ENCODE results near the gene PPP2R1A. TPM values are rescaled to one million over a fixed set of nuclear protein-coding genes. Genes with fewer than 3 reads are reported as not detected.
A peak's percentile ranks its signal among the peaks of the same experiment; 100 is the strongest.

PPP2R1A gene
- 194 and 235 TPM in 2 replicates for total RNA-seq (2012; rRNA removed)

DNA sequence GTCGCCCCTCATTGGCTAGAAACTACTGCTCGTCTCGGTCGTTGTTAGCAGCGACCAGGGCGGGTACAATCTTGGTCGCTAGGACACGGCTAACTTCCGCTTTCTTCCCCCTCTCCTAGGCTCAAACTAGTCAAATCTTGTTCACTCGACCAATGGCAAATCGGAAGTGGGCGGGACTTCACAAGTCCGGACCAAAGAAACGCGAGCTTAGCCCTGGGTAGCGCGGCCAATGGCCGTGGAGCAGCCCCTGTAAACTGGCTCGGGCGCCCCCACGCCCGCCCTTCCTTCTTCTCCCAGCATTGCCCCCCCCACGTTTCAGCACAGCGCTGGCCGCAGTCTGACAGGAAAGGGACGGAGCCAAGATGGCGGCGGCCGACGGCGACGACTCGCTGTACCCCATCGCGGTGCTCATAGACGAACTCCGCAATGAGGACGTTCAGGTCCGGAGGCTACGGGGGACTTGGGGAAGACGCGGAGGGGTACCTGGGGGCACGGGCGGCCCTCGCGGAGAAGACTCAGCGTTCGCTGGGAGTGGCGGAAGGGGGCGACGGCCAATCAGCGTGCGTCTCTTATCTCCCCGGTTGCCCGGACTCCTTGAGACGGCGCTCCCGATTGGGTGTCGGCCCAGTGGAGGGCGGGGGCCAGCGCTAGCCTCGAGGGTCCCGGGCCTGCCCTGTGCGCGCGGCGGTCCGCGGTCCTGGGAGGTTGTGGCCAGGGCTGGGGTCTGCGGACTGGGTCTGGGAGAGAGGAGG, at the start of gene PPP2R1A:
Gene PPP2R1A (plus strand): TSS at position 318 of the 752 bp plus-strand sequence. CDS start 45 bp downstream, at position 363.
- peaks cover 19% of the 10 kb centered on the region for H3K4me1 ChIP-seq (ENCODE audit: control insufficient read depth, insufficient read depth, low read length)

DNA sequence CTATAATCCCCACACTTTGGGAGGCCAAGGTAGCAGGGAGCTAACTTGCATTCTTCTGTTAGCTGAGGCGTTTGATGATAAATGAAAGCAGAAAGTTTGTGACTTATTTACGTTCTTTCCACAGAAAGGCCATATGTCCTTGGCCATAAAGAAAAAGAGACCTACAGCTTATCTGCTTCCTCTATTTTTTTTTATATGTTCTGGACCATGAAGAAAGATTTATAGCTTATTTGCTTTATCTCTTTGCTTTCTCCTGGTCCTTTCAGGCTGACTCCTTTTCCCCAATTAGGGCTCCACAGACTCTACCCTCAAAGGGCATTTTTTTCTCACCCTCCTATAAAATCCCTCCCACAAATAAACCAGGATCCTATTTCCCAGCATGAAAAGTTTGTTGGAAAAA, 48.6 kb upstream of the PPP2R1A start:
- H3K4me1 ChIP-seq (ENCODE audit: control insufficient read depth, insufficient read depth, low read length): peaks cover 5% of the 10 kb centered on the region
- H3K4me3 ChIP-seq (ENCODE audit: low read length): no peak overlapping the region
- peaks cover 3% of the 10 kb centered on the region for H3K9me3 ChIP-seq (replicated peaks; ENCODE audit: low read length)
- no peak overlapping the region for H3K4me2 ChIP-seq (ENCODE audit: low read length)
- H3K9ac ChIP-seq (ENCODE audit: low read depth, low read length): no peak overlapping the region
- no peaks in the 10 kb centered on the region for H3K27me3 ChIP-seq (ENCODE audit: control insufficient read depth, insufficient read depth, low read length)
- no peaks in the 10 kb centered on the region for H3K36me3 ChIP-seq (ENCODE audit: insufficient read depth, low read length)

More for the DNA sequence above, at the start of gene PPP2R1A:
- peaks cover 17% of the 10 kb centered on the region for H3K36me3 ChIP-seq (ENCODE audit: insufficient read depth, low read length)
- peak within 1 kb of the TSS; percentile 98 for H3K9ac ChIP-seq (ENCODE audit: low read depth, low read length)
- no peaks in the 10 kb centered on the region for H3K9me3 ChIP-seq (replicated peaks; ENCODE audit: low read length)
- H3K4me3 ChIP-seq (ENCODE audit: low read length): peak within 1 kb of the TSS; percentile 89
- no peaks in the 10 kb centered on the region for H3K27me3 ChIP-seq (ENCODE audit: control insufficient read depth, insufficient read depth, low read length)
- peak within 1 kb of the TSS; percentile 93 for H3K4me2 ChIP-seq (ENCODE audit: low read length)

GRCh38 chr19:52142001-52142595, 47.8 kb upstream of the PPP2R1A start:
- no peaks in the 10 kb centered on the region for H3K27me3 ChIP-seq (ENCODE audit: control insufficient read depth, insufficient read depth, low read length)
- H3K9ac ChIP-seq (ENCODE audit: low read depth, low read length): no peak overlapping the region
- no peaks in the 10 kb centered on the region for H3K36me3 ChIP-seq (ENCODE audit: insufficient read depth, low read length)
- H3K4me2 ChIP-seq (ENCODE audit: low read length): no peak overlapping the region
- H3K9me3 ChIP-seq (replicated peaks; ENCODE audit: low read length): peaks cover 4% of the 10 kb centered on the region
- no peak overlapping the region for H3K4me3 ChIP-seq (ENCODE audit: low read length)
- H3K4me1 ChIP-seq (ENCODE audit: control insufficient read depth, insufficient read depth, low read length): peaks cover 5% of the 10 kb centered on the region

- H3K4me3 ChIP-seq (ENCODE audit: low read length): no peak overlapping the region
- no peaks in the 10 kb centered on the region for H3K27me3 ChIP-seq (ENCODE audit: control insufficient read depth, insufficient read depth, low read length)
- H3K9ac ChIP-seq (ENCODE audit: low read depth, low read length): no peak overlapping the region
- no peak overlapping the region for H3K4me2 ChIP-seq (ENCODE audit: low read length)
- peaks cover 17% of the 10 kb centered on the region for H3K9me3 ChIP-seq (replicated peaks; ENCODE audit: low read length)
- no peaks in the 10 kb centered on the region for H3K4me1 ChIP-seq (ENCODE audit: control insufficient read depth, insufficient read depth, low read length)
- no peaks in the 10 kb centered on the region for H3K36me3 ChIP-seq (ENCODE audit: insufficient read depth, low read length)
These were observed 41.6 kb upstream of the PPP2R1A start for GRCh38 chr19:52148256-52148655.

GRCh38 chr19:52155596-52156359, 34.1 kb upstream of the PPP2R1A start:
- H3K4me2 ChIP-seq (ENCODE audit: low read length): no peak overlapping the region
- no peaks in the 10 kb centered on the region for H3K27me3 ChIP-seq (ENCODE audit: control insufficient read depth, insufficient read depth, low read length)
- no peak overlapping the region for H3K9ac ChIP-seq (ENCODE audit: low read depth, low read length)
- no peaks in the 10 kb centered on the region for H3K4me1 ChIP-seq (ENCODE audit: control insufficient read depth, insufficient read depth, low read length)
- H3K36me3 ChIP-seq (ENCODE audit: insufficient read depth, low read length): peaks cover 28% of the 10 kb centered on the region
- H3K9me3 ChIP-seq (replicated peaks; ENCODE audit: low read length): peaks cover 56% of the 10 kb centered on the region
- no peak overlapping the region for H3K4me3 ChIP-seq (ENCODE audit: low read length)

GRCh38 chr19:52170304-52170703, 19.5 kb upstream of the PPP2R1A start:
- H3K36me3 ChIP-seq (ENCODE audit: insufficient read depth, low read length): peaks cover 17% of the 10 kb centered on the region
- peak overlapping the region; percentile 89 for H3K9ac ChIP-seq (ENCODE audit: low read depth, low read length)
- H3K27me3 ChIP-seq (ENCODE audit: control insufficient read depth, insufficient read depth, low read length): no peaks in the 10 kb centered on the region
- H3K4me2 ChIP-seq (ENCODE audit: low read length): peak overlapping the region; percentile 96
- peaks cover 5% of the 10 kb centered on the region for H3K4me1 ChIP-seq (ENCODE audit: control insufficient read depth, insufficient read depth, low read length)
- no peaks in the 10 kb centered on the region for H3K9me3 ChIP-seq (replicated peaks; ENCODE audit: low read length)
- peak overlapping the region; percentile 100 for H3K4me3 ChIP-seq (ENCODE audit: low read length)

DNA sequence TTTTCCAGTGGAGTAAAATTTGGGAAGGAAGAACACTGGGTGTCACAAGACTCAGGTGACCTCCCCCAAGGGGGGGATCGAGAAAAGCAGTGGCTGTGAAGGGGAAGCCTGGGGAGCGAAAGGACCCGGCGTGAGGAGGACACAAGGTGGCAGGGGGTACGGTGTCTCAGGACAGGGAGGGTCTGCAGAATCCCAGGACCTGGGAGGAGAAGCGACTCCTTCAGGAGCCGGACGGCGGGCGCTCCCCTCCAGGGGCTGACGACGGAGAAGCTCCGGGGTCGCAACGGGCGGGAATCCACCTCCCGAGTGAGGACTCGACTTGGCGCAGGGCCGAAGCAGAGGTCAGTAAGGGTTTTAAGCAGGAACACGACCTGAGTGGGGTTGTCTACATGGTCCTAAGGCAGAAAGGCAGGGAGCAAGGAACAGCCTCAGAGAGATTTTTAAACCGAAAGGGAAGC, 19.0 kb upstream of the PPP2R1A start:
- peaks cover 5% of the 10 kb centered on the region for H3K4me1 ChIP-seq (ENCODE audit: control insufficient read depth, insufficient read depth, low read length)
- peak overlapping the region; percentile 100 for H3K4me3 ChIP-seq (ENCODE audit: low read length)
- no peaks in the 10 kb centered on the region for H3K9me3 ChIP-seq (replicated peaks; ENCODE audit: low read length)
- peak overlapping the region; percentile 96 for H3K4me2 ChIP-seq (ENCODE audit: low read length)
- H3K36me3 ChIP-seq (ENCODE audit: insufficient read depth, low read length): peaks cover 13% of the 10 kb centered on the region
- no peaks in the 10 kb centered on the region for H3K27me3 ChIP-seq (ENCODE audit: control insufficient read depth, insufficient read depth, low read length)
- H3K9ac ChIP-seq (ENCODE audit: low read depth, low read length): peak overlapping the region; percentile 89

- H3K36me3 ChIP-seq (ENCODE audit: insufficient read depth, low read length): peaks cover 13% of the 10 kb centered on the region
- peak within 1 kb of the TSS; percentile 96 for H3K4me2 ChIP-seq (ENCODE audit: low read length)
- H3K9me3 ChIP-seq (replicated peaks; ENCODE audit: low read length): no peaks in the 10 kb centered on the region
- peaks cover 5% of the 10 kb centered on the region for H3K4me1 ChIP-seq (ENCODE audit: control insufficient read depth, insufficient read depth, low read length)
- no peaks in the 10 kb centered on the region for H3K27me3 ChIP-seq (ENCODE audit: control insufficient read depth, insufficient read depth, low read length)
- peak within 1 kb of the TSS; percentile 89 for H3K9ac ChIP-seq (ENCODE audit: low read depth, low read length)
- H3K4me3 ChIP-seq (ENCODE audit: low read length): peak within 1 kb of the TSS; percentile 100
These were observed 18.3 kb upstream of the PPP2R1A start, which contains the start of gene ZNF836 for GRCh38 chr19:52171321-52172169. Gene ZNF836, minus strand, starts transcription at chr19:52171621. Its CDS starts 3,549 bp downstream, at chr19:52168072.

- Histone ChIP-seq H3K36me3 (ENCODE audit: insufficient read depth, low read length) (peaks cover 12% of the 10 kb centered on the region), H3K4me3 (ENCODE audit: low read length) (no peak overlapping the region), H3K27me3 (ENCODE audit: control insufficient read depth, insufficient read depth, low read length) (no peaks in the 10 kb centered on the region), H3K4me1 (ENCODE audit: control insufficient read depth, insufficient read depth, low read length) (peaks cover 5% of the 10 kb centered on the region), H3K9me3 (replicated peaks; ENCODE audit: low read length) (no peaks in the 10 kb centered on the region), H3K9ac (ENCODE audit: low read depth, low read length) (no peak overlapping the region), H3K4me2 (ENCODE audit: low read length) (peak overlapping the region; percentile 96)
These were observed 17.5 kb upstream of the PPP2R1A start for GRCh38 chr19:52172347-52172746.

- Histone ChIP-seq H3K9me3 (replicated peaks; ENCODE audit: low read length) (no peaks in the 10 kb centered on the region), H3K9ac (ENCODE audit: low read depth, low read length) (no peak overlapping the region), H3K4me1 (ENCODE audit: control insufficient read depth, insufficient read depth, low read length) (peaks cover 5% of the 10 kb centered on the region), H3K4me2 (ENCODE audit: low read length) (no peak overlapping the region), H3K27me3 (ENCODE audit: control insufficient read depth, insufficient read depth, low read length) (no peaks in the 10 kb centered on the region), H3K36me3 (ENCODE audit: insufficient read depth, low read length) (no peaks in the 10 kb centered on the region), H3K4me3 (ENCODE audit: low read length) (no peak overlapping the region)
These were observed 13.3 kb upstream of the PPP2R1A start for GRCh38 chr19:52176574-52176973.
